H9 (cell line): ENCODE data around the gene POR. TPM values are rescaled to one million over a fixed set of nuclear protein-coding genes. Genes with fewer than 3 reads are reported as not detected.

Experiments
- DNase-seq: peaks from one replicate; pipeline ENCODE4 v3.0.0-alpha.2; 2017
- H2AFZ ChIP-seq: one replicate; pipeline ENCODE4 v1.6.1; 2013; ENCODE audit warnings: mild to moderate bottlenecking, low read length, control low read depth, moderate library complexity
- H2AK5ac ChIP-seq: 2 replicates; pipeline ENCODE4 v1.6.1; 2013; ENCODE audit warnings: low read length, control low read depth, mixed read lengths; ENCODE audit not compliant: insufficient read length
- H2BK120ac ChIP-seq: one replicate; pipeline ENCODE4 v1.6.1; 2013; ENCODE audit warnings: low read depth, mild to moderate bottlenecking, low read length, control low read depth, inconsistent platforms; ENCODE audit not compliant: poor library complexity, severe bottlenecking
- H2BK12ac ChIP-seq: 2 replicates; pipeline ENCODE4 v1.6.1; 2013; ENCODE audit warnings: low read length, control low read depth, mixed read lengths, low read depth; ENCODE audit not compliant: insufficient read length
- H2BK15ac ChIP-seq: 2 replicates; pipeline ENCODE4 v1.6.1; 2013; ENCODE audit warnings: low read depth, low read length, control low read depth
- H2BK20ac ChIP-seq: one replicate; pipeline ENCODE4 v1.6.1; 2013; ENCODE audit warnings: low read depth, mild to moderate bottlenecking, low read length, control low read depth, inconsistent platforms; ENCODE audit not compliant: poor library complexity, severe bottlenecking
- H2BK5ac ChIP-seq: 2 replicates; pipeline ENCODE4 v1.6.1; 2013; ENCODE audit warnings: low read length, control low read depth, mixed read lengths; ENCODE audit not compliant: insufficient read length
- H3K14ac ChIP-seq: 2 replicates; pipeline ENCODE4 v1.6.1; 2013; ENCODE audit warnings: low read length, control low read depth; ENCODE audit not compliant: insufficient read depth
- H3K18ac ChIP-seq: 2 replicates; pipeline ENCODE4 v1.6.1; 2013; ENCODE audit warnings: low read depth, mild to moderate bottlenecking, mixed read lengths, low read length, control low read depth; ENCODE audit not compliant: insufficient read length
- H3K23ac ChIP-seq: 2 replicates; pipeline ENCODE4 v1.6.1; 2013; ENCODE audit warnings: low read length, control low read depth, mixed read lengths, low read depth; ENCODE audit not compliant: insufficient read length
- H3K23me2 ChIP-seq: 2 replicates; pipeline ENCODE4 v1.6.1; 2013; ENCODE audit warnings: low read depth, mild to moderate bottlenecking, mixed read lengths, low read length, control low read depth; ENCODE audit not compliant: insufficient read length, poor library complexity, severe bottlenecking
- H3K27ac ChIP-seq: 2 replicates; pipeline ENCODE4 v1.5.1; 2013; ENCODE audit warnings: low read length, control low read depth, mixed read lengths, low read depth; ENCODE audit not compliant: insufficient read length
- H3K27me3 ChIP-seq: 2 replicates; pipeline ENCODE4 v1.6.1; 2013; ENCODE audit warnings: low read length, control low read depth, inconsistent platforms; ENCODE audit not compliant: insufficient read depth
- H3K4ac ChIP-seq: 2 replicates; pipeline ENCODE4 v1.6.1; 2013; ENCODE audit warnings: low read depth, mild to moderate bottlenecking, control low read depth, inconsistent platforms, low read length, moderate library complexity
- H3K4me1 ChIP-seq: 2 replicates; pipeline ENCODE4 v1.6.1; 2013; ENCODE audit warnings: low read length, control low read depth, inconsistent platforms; ENCODE audit not compliant: insufficient read depth
- H3K4me2 ChIP-seq: 2 replicates; pipeline ENCODE4 v1.6.1; 2013; ENCODE audit warnings: low read length, control low read depth, mixed read lengths; ENCODE audit not compliant: insufficient read length, insufficient read depth
- H3K56ac ChIP-seq: 2 replicates; pipeline ENCODE4 v1.6.1; 2013; ENCODE audit warnings: low read depth, mild to moderate bottlenecking, mixed read lengths, low read length, control low read depth; ENCODE audit not compliant: insufficient read length
- H3K79me1 ChIP-seq: 2 replicates; pipeline ENCODE4 v1.6.1; 2013; ENCODE audit warnings: low read depth, mild to moderate bottlenecking, moderate library complexity, low read length, control low read depth, inconsistent platforms; ENCODE audit not compliant: insufficient read depth, poor library complexity, severe bottlenecking
- H3K79me2 ChIP-seq: 2 replicates; pipeline ENCODE4 v1.6.1; 2013; ENCODE audit warnings: low read length, control low read depth, inconsistent platforms; ENCODE audit not compliant: insufficient read depth
- H3K9ac ChIP-seq: 2 replicates; pipeline ENCODE4 v1.6.1; 2013; ENCODE audit warnings: low read length, control low read depth, mixed read lengths; ENCODE audit not compliant: insufficient read length; ENCODE audit errors: extremely low read depth
- H3K9me3 ChIP-seq: one replicate; pipeline ENCODE4 v1.6.1; 2013; ENCODE audit warnings: low read depth, low read length, inconsistent platforms; ENCODE audit not compliant: control insufficient read depth
- H3T11ph ChIP-seq: one replicate; pipeline ENCODE4 v1.6.1; 2013; ENCODE audit warnings: mild to moderate bottlenecking, low read length, control low read depth, inconsistent platforms
- H4K20me1 ChIP-seq: one replicate; pipeline ENCODE4 v1.6.1; 2013; ENCODE audit not compliant: control insufficient read depth, insufficient read length, insufficient read depth
- H4K5ac ChIP-seq: 2 replicates; pipeline ENCODE4 v1.6.1; 2013; ENCODE audit warnings: low read depth, mild to moderate bottlenecking, mixed read lengths, low read length, control low read depth; ENCODE audit not compliant: insufficient read length
- H4K8ac ChIP-seq: replicated peaks from 2 replicates; pipeline ENCODE4 v1.6.1; 2013; ENCODE audit warnings: low read length, control low read depth, mixed read lengths, low read depth; ENCODE audit not compliant: insufficient read length
- H4K91ac ChIP-seq: 2 replicates; pipeline ENCODE4 v1.6.1; 2013; ENCODE audit warnings: low read depth, mild to moderate bottlenecking, moderate library complexity, mixed read lengths, low read length, control low read depth; ENCODE audit not compliant: insufficient read length
- H3K27ac Mint-ChIP-seq, 3 experiments: 2 replicates in 2 of 3; 3 replicates in 1 of 3; pipeline ENCODE4 v1.8.0; 2020 to 2021; ENCODE audit warnings: mixed read lengths in 3 of 3, mild to moderate bottlenecking in 1 of 3, moderate library complexity in 1 of 3
- H3K27me3 Mint-ChIP-seq: 2 replicates; pipeline ENCODE4 v1.8.0; 2021; ENCODE audit warnings: low read depth, mild to moderate bottlenecking, moderate library complexity, mixed read lengths
- H3K36me3 Mint-ChIP-seq, 3 experiments: 2 replicates in 2 of 3; 3 replicates in 1 of 3; pipeline ENCODE4 v1.8.0; 2020 to 2021; ENCODE audit warnings: low read depth in 3 of 3, mixed read lengths in 3 of 3; ENCODE audit not compliant: insufficient read depth in 1 of 3
- H3K4me1 Mint-ChIP-seq, 2 experiments: 2 replicates each; pipeline ENCODE4 v1.8.0; 2020; ENCODE audit warnings: mixed read lengths in 2 of 2
- H3K4me3 Mint-ChIP-seq, 2 experiments: 2 replicates in 1 of 2; 3 replicates in 1 of 2; pipeline ENCODE4 v1.8.0; 2020 to 2021; ENCODE audit warnings: mild to moderate bottlenecking in 2 of 2, mixed read lengths in 2 of 2, moderate library complexity in 1 of 2
- H3K9me3 Mint-ChIP-seq, 2 experiments: 2 replicates in 1 of 2; 3 replicates in 1 of 2; pipeline ENCODE4 v1.8.0; 2020; ENCODE audit warnings: mild to moderate bottlenecking in 2 of 2, mixed read lengths in 2 of 2, moderate library complexity in 1 of 2
- WGBS: extraction: QIAGEN DNeasy Blood & Tissue Kit; methylation state at CpG from one replicate; pipeline ENCODE4 v1.1.7; 2013; ENCODE audit warnings: missing lambda C conversion rate, low lambda C conversion rate, mixed read lengths; ENCODE audit not compliant: insufficient read length; ENCODE audit errors: extremely low coverage; 5-methylcytosine and 5-hydroxymethylcytosine counted together
- total RNA-seq: library from RNA; stranded (reverse); gene quantifications from 2 replicates; pipeline ENCODE4 v1.2.1, GENCODE V29; 2021
- TF ChIP-seq, protein P1 (sequence below): fragments of 200-600 bp; sonication (generic); conservative IDR thresholded peaks from 3 replicates; pipeline ENCODE4 v1.8.0; 2021; ENCODE audit warnings: antibody characterized with exemption, mild to moderate bottlenecking

POR gene
- total RNA-seq, 1 experiment from 2014 or later, result 128 TPM

DNA sequence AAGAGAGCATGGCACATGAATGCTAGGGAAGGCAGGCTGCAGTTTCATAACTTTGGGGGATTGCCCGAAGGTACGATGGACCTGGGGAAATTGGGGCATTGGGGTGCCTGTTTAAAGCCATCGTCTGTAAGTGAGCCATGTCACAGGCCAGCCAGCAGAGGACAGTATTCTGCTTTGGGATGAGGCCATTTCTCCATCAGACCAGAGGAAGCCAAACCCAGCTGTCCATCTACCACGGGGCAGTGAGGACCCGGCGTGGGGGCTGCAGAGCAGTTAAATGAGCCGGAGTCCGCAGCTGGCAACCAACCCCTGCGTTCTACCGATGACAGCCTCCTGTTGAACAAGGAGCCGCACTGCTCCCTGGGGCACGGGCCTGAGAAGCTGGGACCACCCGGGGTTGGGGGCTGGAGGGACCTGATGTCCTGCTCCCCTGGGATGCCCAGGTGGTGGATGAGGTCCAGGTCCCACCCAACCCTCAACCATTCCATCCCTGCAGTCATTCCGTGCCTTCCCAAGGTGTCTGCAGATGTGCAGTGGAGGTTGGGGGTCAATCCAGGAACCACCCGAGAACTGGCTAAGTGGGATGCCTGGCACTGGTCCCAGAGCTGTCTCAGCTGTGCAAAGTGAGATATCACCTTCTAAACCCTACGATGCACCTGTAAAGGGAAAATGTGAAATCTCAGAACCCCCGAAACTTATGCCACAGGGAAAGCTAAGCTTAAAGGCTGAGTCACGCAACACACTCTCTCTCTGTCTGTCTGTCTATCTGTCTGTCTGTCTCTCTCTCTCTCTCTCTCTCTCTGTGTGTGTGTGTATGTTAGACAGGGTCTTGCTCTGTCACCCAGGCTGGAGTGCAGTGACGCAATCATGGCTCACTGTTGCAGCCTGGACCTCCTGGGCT lies 48.2 kb upstream of the POR start:
- no peak overlapping the region for H3T11ph ChIP-seq
- DNase-seq, result peak; percentile 79
- H3K4ac ChIP-seq, result no peak overlapping the region
- H4K20me1 ChIP-seq, result no peaks in the 10 kb centered on the region
- H3K9me3 ChIP-seq, result no peaks in the 10 kb centered on the region
- no peak overlapping the region for H2AFZ ChIP-seq
- H3K79me1 ChIP-seq, result no peaks in the 10 kb centered on the region
- no peak overlapping the region for H3K18ac ChIP-seq
- no peak overlapping the region for H4K8ac ChIP-seq
- H2BK20ac ChIP-seq, result no peak overlapping the region
- H3K23ac ChIP-seq, result no peak overlapping the region
- no peaks in the 10 kb centered on the region for H3K79me2 ChIP-seq
- no peaks in the 10 kb centered on the region for H3K36me3 Mint-ChIP-seq
- peaks cover 4 to 7% of the 10 kb centered on the region in 2 experiments; a peak in 2 of 4 replicates for H3K4me1 Mint-ChIP-seq
- H2BK12ac ChIP-seq, result no peak overlapping the region
- TF ChIP-seq, protein P1, sequence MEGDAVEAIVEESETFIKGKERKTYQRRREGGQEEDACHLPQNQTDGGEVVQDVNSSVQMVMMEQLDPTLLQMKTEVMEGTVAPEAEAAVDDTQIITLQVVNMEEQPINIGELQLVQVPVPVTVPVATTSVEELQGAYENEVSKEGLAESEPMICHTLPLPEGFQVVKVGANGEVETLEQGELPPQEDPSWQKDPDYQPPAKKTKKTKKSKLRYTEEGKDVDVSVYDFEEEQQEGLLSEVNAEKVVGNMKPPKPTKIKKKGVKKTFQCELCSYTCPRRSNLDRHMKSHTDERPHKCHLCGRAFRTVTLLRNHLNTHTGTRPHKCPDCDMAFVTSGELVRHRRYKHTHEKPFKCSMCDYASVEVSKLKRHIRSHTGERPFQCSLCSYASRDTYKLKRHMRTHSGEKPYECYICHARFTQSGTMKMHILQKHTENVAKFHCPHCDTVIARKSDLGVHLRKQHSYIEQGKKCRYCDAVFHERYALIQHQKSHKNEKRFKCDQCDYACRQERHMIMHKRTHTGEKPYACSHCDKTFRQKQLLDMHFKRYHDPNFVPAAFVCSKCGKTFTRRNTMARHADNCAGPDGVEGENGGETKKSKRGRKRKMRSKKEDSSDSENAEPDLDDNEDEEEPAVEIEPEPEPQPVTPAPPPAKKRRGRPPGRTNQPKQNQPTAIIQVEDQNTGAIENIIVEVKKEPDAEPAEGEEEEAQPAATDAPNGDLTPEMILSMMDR, result peak; percentile 94
- H3K56ac ChIP-seq, result no peak overlapping the region
- no peak overlapping the region for H3K14ac ChIP-seq
- H2BK5ac ChIP-seq, result no peak overlapping the region
- no peak overlapping the region for H4K91ac ChIP-seq
- no peak overlapping the region for H3K27ac ChIP-seq
- peak overlapping the region in 1 of 2 experiments; percentile 5; a peak in 2 of 5 replicates for H3K4me3 Mint-ChIP-seq
- H3K27me3 ChIP-seq, result no peaks in the 10 kb centered on the region
- H3K9ac ChIP-seq, result no peak overlapping the region
- H3K9me3 Mint-ChIP-seq, result no peaks in the 10 kb centered on the region; a peak in 1 of 5 replicates
- WGBS, result no CpG with 5 or more reads among the region's 19 CpGs
- H3K23me2 ChIP-seq, result no peaks in the 10 kb centered on the region
- H2BK15ac ChIP-seq, result no peak overlapping the region
- no peak overlapping the region for H3K4me2 ChIP-seq
- H2BK120ac ChIP-seq, result no peak overlapping the region
- H3K27ac Mint-ChIP-seq, result peak overlapping the region in 1 of 3 experiments; percentile 65; a peak in 2 of 7 replicates
- H2AK5ac ChIP-seq, result no peak overlapping the region
- no peaks in the 10 kb centered on the region for H3K4me1 ChIP-seq
- H3K27me3 Mint-ChIP-seq, result peaks cover 6% of the 10 kb centered on the region
- H4K5ac ChIP-seq, result no peak overlapping the region
